ENCODE measurements around the gene PRSS36. TPM values are rescaled to one million over a fixed set of nuclear protein-coding genes. Genes with fewer than 3 reads are reported as not detected.
A peak's percentile ranks its signal among the peaks of the same experiment; 100 is the strongest.

PRSS36 gene
- total and polyA plus RNA-seq, 3 donors from 2014 or later, result 5.4 to 8.3 (median 7.1) TPM

- DNase-seq, result no peak
These were observed 15.0 kb downstream of the PRSS36 start for GRCh38 chr16:31134625-31135534.

GRCh38 chr16:31134091-31134571 is 15.7 kb downstream of the PRSS36 start:
- no peaks in the 10 kb centered on the region for H3K27me3 ChIP-seq
- TF ChIP-seq CTCF (IDR thresholded peaks at IDR 0.05) (no peak), POLR2A (IDR thresholded peaks at IDR 0.05) (no peak)
- H3K27ac ChIP-seq, result no peak overlapping the region
- H3K4me3 ChIP-seq, result no peak overlapping the region
- DNase-seq, result peak; percentile 33
- H3K4me1 ChIP-seq, result peaks cover 17% of the 10 kb centered on the region
- 43 to 58% methylated on average over 4 to 5 of the region's 5 CpGs for whole genome bisulfite sequencing, 2 donors
- no peaks in the 10 kb centered on the region for H3K9me3 ChIP-seq
- intact Hi-C loops (cut with DNase I; ENCODE audit: low total_unique reads), result no loop called here
- H3K36me3 ChIP-seq (ENCODE audit: low read depth, missing control alignments), result peaks cover 5% of the 10 kb centered on the region

More at GRCh38 chr16:31134625-31135534, 15.0 kb downstream of the PRSS36 start:
- WGBS, 2 donors, result 44 to 48% methylated on average over 16 to 18 of the region's 18 CpGs
- Histone ChIP-seq H3K36me3 (ENCODE audit: low read depth, missing control alignments) (peaks cover 5% of the 10 kb centered on the region), H3K4me3 (no peak overlapping the region), H3K9me3 (no peaks in the 10 kb centered on the region), H3K27ac (no peak overlapping the region), H3K27me3 (no peaks in the 10 kb centered on the region), H3K4me1 (peaks cover 9% of the 10 kb centered on the region)
- intact Hi-C loops (cut with DNase I; ENCODE audit: low total_unique reads), result no loop called here
- TF ChIP-seq POLR2A (IDR thresholded peaks at IDR 0.05), result no peak
- no peak for TF ChIP-seq CTCF (IDR thresholded peaks at IDR 0.05)

GRCh38 chr16:31133046-31133501 is 16.8 kb downstream of the PRSS36 start:
- WGBS, 2 donors, result 87 to 88% methylated on average over 4 to 6 of the region's 6 CpGs
- DNase-seq, result no peak
- Histone ChIP-seq H3K4me1 (peaks cover 27% of the 10 kb centered on the region), H3K36me3 (ENCODE audit: low read depth, missing control alignments) (peaks cover 5% of the 10 kb centered on the region), H3K27me3 (no peaks in the 10 kb centered on the region), H3K27ac (no peak overlapping the region), H3K4me3 (no peak overlapping the region), H3K9me3 (no peaks in the 10 kb centered on the region)
- intact Hi-C loops (cut with DNase I; ENCODE audit: low total_unique reads), result no loop called here
- TF ChIP-seq CTCF (IDR thresholded peaks at IDR 0.05) (no peak), POLR2A (IDR thresholded peaks at IDR 0.05) (no peak)

- 87 to 88% methylated on average over 9 to 19 of the region's 20 CpGs for WGBS, 2 donors
- Histone ChIP-seq H3K36me3 (ENCODE audit: low read depth, missing control alignments) (peaks cover 5% of the 10 kb centered on the region), H3K4me3 (no peak overlapping the region), H3K27me3 (no peaks in the 10 kb centered on the region), H3K4me1 (peaks cover 30% of the 10 kb centered on the region), H3K9me3 (no peaks in the 10 kb centered on the region), H3K27ac (no peak overlapping the region)
- no peak for DNase-seq
- intact Hi-C loops (cut with DNase I; ENCODE audit: low total_unique reads), result no loop called here
- no peak for TF ChIP-seq POLR2A (IDR thresholded peaks at IDR 0.05)
- no peak for TF ChIP-seq CTCF (IDR thresholded peaks at IDR 0.05)
These were observed 17.4 kb downstream of the PRSS36 start for GRCh38 chr16:31132303-31132979.

Data from testis (tissue), 3 donors.